HepG2 (cell line): ENCODE results near the gene FBXO11. TPM values are rescaled to one million over a fixed set of nuclear protein-coding genes. Genes with fewer than 3 reads are reported as not detected.

Experiments
- ATAC-seq: fragments of 200-7000 bp; cut with Tn5 transposase; 3 replicates; pipeline ENCODE4 v1.9.1; 2020; ENCODE audit warnings: mild to moderate bottlenecking, moderate library complexity
- BruUV-seq: library from RNA; stranded (reverse); fragments of 400-500 nt; replicated peaks from 2 replicates; lab custom pipeline; 2021; lab: Mats Ljungman, UMichigan
- CTCF ChIA-PET: fragments of 300-600 bp; formaldehyde crosslinking; extraction: SDS; loops from one replicate; lab custom pipeline; 2021; ENCODE audit warnings: low total read pairs, inconsistent platforms, low intra/inter-chr PET ratio; lab: Yijun Ruan, JAX
- POLR2A ChIA-PET: fragments of 350-600 bp; sonication (Branson Sonifier 250); formaldehyde crosslinking; loops from one replicate; lab custom pipeline; 2020; ENCODE audit warnings: antibody characterized with exemption, inconsistent platforms; lab: Yijun Ruan, JAX
- DNase-seq: peaks from one replicate; pipeline ENCODE4 v3.0.0-alpha.2; 2015; ENCODE audit warnings: low spot score
- FAIRE-seq: peaks from 3 replicates; lab custom pipeline; 2011; peaks lifted over from hg19 to GRCh38; lab: Jason Lieb, UNC
- H2AFZ ChIP-seq: one replicate; pipeline ENCODE4 v1.6.1; 2011; ENCODE audit warnings: low read length, inconsistent platforms
- H3K27ac ChIP-seq: fragments of 300-600 bp; 3 replicates; pipeline ENCODE4 v1.8.0; 2011; ENCODE audit warnings: mixed run types, mild to moderate bottlenecking, mixed read lengths, low read length, inconsistent platforms; ENCODE audit not compliant: insufficient read depth; ENCODE audit errors: extremely low read length
- H3K27me3 ChIP-seq, 2 experiments: fragments of 200-600 bp in 1 of 2; 2 replicates in 1 of 2; 3 replicates in 1 of 2; pipeline versions ENCODE4 v1.6.0 to v1.8.0; 2011; ENCODE audit warnings: low read length in 2 of 2, mild to moderate bottlenecking in 2 of 2, moderate library complexity in 2 of 2, inconsistent platforms in 1 of 2; ENCODE audit not compliant: insufficient read depth in 2 of 2, control insufficient read depth in 1 of 2
- H3K36me3 ChIP-seq, 2 experiments: fragments of 200-600 bp in 1 of 2; replicated peaks in 1 of 2; 2 replicates in 1 of 2; 3 replicates in 1 of 2; pipeline versions ENCODE4 v1.5.1 to v1.8.0; 2011; ENCODE audit warnings: low read length in 2 of 2, inconsistent platforms in 1 of 2; ENCODE audit not compliant: insufficient read depth in 2 of 2, control insufficient read depth in 1 of 2
- H3K4me1 ChIP-seq: 2 replicates; pipeline ENCODE4 v1.5.1; 2012; ENCODE audit warnings: low read length, inconsistent platforms; ENCODE audit not compliant: insufficient read depth
- H3K4me2 ChIP-seq: 2 replicates; pipeline ENCODE4 v1.6.0; 2011; ENCODE audit warnings: low read depth, low read length, inconsistent platforms
- H3K4me3 ChIP-seq, 3 experiments: fragments of 200-600 bp in 1 of 3; sonication (generic), shearing (Covaris generic) in 1 of 3; replicated peaks in 1 of 3; 2 replicates each; pipeline ENCODE4 v1.5.1; 2011 to 2016; ENCODE audit warnings: low read length in 3 of 3, inconsistent platforms in 2 of 3, low read depth in 2 of 3, mild to moderate bottlenecking in 2 of 3, control low read depth in 1 of 3, mixed read lengths in 1 of 3; ENCODE audit not compliant: insufficient read depth in 1 of 3
- H3K79me2 ChIP-seq: one replicate; pipeline ENCODE4 v1.6.1; 2011; ENCODE audit warnings: low read length, inconsistent platforms; ENCODE audit not compliant: insufficient read depth
- H3K9ac ChIP-seq: 2 replicates; pipeline ENCODE4 v1.6.0; 2011; ENCODE audit warnings: mild to moderate bottlenecking, low read depth, low read length, inconsistent platforms; ENCODE audit not compliant: insufficient read depth
- H3K9me3 ChIP-seq: 2 replicates; pipeline ENCODE4 v1.5.1; 2012; ENCODE audit warnings: mild to moderate bottlenecking, low read length
- H4K20me1 ChIP-seq: 2 replicates; pipeline ENCODE4 v1.6.0; 2011; ENCODE audit warnings: inconsistent platforms, mild to moderate bottlenecking, low read length, moderate library complexity; ENCODE audit not compliant: insufficient read depth
- AFF4 ChIP-seq: sonication (generic); formaldehyde crosslinking; IDR thresholded peaks from 2 replicates; pipeline ENCODE4 v1.4.0; 2020; ENCODE audit warnings: missing genetic modification reagents
- HINFP ChIP-seq: sonication (generic); formaldehyde crosslinking; IDR thresholded peaks from 2 replicates; pipeline ENCODE4 v1.4.0; 2020; ENCODE audit warnings: low read depth, mild to moderate bottlenecking, missing genetic modification reagents
- MAFF ChIP-seq: IDR thresholded peaks from 2 replicates; pipeline ENCODE4 v1.6.1; 2011; ENCODE audit warnings: low read depth, low read length, improper control_type of control experiment
- MXD1 ChIP-seq: sonication (generic); formaldehyde crosslinking; IDR thresholded peaks from 2 replicates; pipeline ENCODE4 v1.4.0; 2020; ENCODE audit warnings: mild to moderate bottlenecking, missing genetic modification reagents
- PAXIP1 ChIP-seq: sonication (generic); formaldehyde crosslinking; conservative IDR thresholded peaks from 2 replicates; pipeline ENCODE4 v1.4.0; 2020; ENCODE audit warnings: mild to moderate bottlenecking, missing genetic modification reagents, moderate library complexity
- TRIM22 ChIP-seq: fragments of 450-650 bp; IDR thresholded peaks from 2 replicates; pipeline ENCODE4 v1.6.1; 2017
- UBTF ChIP-seq: sonication (generic); formaldehyde crosslinking; IDR thresholded peaks from 2 replicates; pipeline ENCODE4 v1.4.0; 2020; ENCODE audit warnings: mild to moderate bottlenecking, missing genetic modification reagents
- ZNF800 ChIP-seq: sonication (generic); formaldehyde crosslinking; IDR thresholded peaks from 2 replicates; pipeline ENCODE4 v1.4.0; 2020; ENCODE audit warnings: missing genetic modification reagents
- in situ Hi-C: cut with HindIII; loops from 2 replicates; pipeline ENCODE4 v1.10.0; 2017; ENCODE audit warnings: low pct_unique_long_range_greater_than_20kb; ENCODE audit not compliant: extremely low pct_ligation_motif_present
- intact Hi-C: fragments of 100-400 bp; cut with micrococcal nuclease; formaldehyde crosslinking; loops from one replicate; pipeline ENCODE4 v1.10.0; 2022; ENCODE audit not compliant: unreplicated experiment
- polyA plus RNA-seq, 8 experiments: library from polyadenylated mRNA; depleted of rRNA in 3 of 8; stranded (reverse) in 7 of 8; unstranded in 1 of 8; fragments of >200 nt; fragmentation: Illumina TruSeq in 4 of 8; extraction: Trizol in 4 of 8; gene quantifications; 2 replicates each; pipeline versions ENCODE4 v1.2.1 to v1.2.3, GENCODE V29; 2011 to 2016; ENCODE audit warnings: low read depth in 4 of 8, missing spikeins in 1 of 8, mixed read lengths in 1 of 8; ENCODE audit not compliant: insufficient read depth in 1 of 8
- total RNA-seq, 5 experiments: library from RNA; depleted of rRNA; stranded (reverse); fragments of >200 nt; fragmentation: Illumina TruSeq; extraction: Trizol; gene quantifications; 2 replicates each; pipeline ENCODE4 v1.2.3, GENCODE V29; 2016; ENCODE audit warnings: low read depth in 1 of 5

FBXO11 gene
- total and polyA plus RNA-seq, 2 of the 13 experiments (the other 11 are each of a cell fraction or from before 2014, with no cell fraction given), result 27.9 to 47.6 TPM

- Histone ChIP-seq H2AFZ (no peak overlapping the region), H3K27ac (no peak overlapping the region), H3K36me3 (peaks cover 16 to 83% of the 10 kb centered on the region in 2 experiments), H4K20me1 (no peaks in the 10 kb centered on the region), H3K27me3 (no peaks in the 10 kb centered on the region), H3K9ac (no peak overlapping the region), H3K79me2 (no peaks in the 10 kb centered on the region), H3K4me1 (no peaks in the 10 kb centered on the region), H3K4me2 (no peak overlapping the region), H3K4me3 (no peak overlapping the region), H3K9me3 (no peaks in the 10 kb centered on the region)
- in situ Hi-C loops, result no loop called here
- ChIA-PET CTCF (no interaction called here), POLR2A (no interaction called here)
- no peak for ATAC-seq
- FAIRE-seq, result no peak
- no TSS peak for BruUV-seq
- no peak for DNase-seq
- intact Hi-C loops, result no loop called here
- TF ChIP-seq TRIM22, result no peak
- no peak for TF ChIP-seq AFF4 (CRISPR knock-in tag)
- no peak for TF ChIP-seq MXD1 (CRISPR knock-in tag)
- TF ChIP-seq MAFF, result peak; percentile 67; the same call in 1 of the 2 replicates
- TF ChIP-seq HINFP (CRISPR knock-in tag), result no peak
- TF ChIP-seq PAXIP1, result no peak
- no peak for TF ChIP-seq UBTF (CRISPR knock-in tag)
- no peak for TF ChIP-seq ZNF800 (CRISPR knock-in tag)
These were observed 83.8 kb downstream of the FBXO11 start for GRCh38 chr2:47822518-47822917.
